ENCODE data around the gene STYXL2.

GRCh38 chr1:167077128-167077867, 16.6 kb upstream of the STYXL2 start:
- TF ChIP-seq, protein P1, sequence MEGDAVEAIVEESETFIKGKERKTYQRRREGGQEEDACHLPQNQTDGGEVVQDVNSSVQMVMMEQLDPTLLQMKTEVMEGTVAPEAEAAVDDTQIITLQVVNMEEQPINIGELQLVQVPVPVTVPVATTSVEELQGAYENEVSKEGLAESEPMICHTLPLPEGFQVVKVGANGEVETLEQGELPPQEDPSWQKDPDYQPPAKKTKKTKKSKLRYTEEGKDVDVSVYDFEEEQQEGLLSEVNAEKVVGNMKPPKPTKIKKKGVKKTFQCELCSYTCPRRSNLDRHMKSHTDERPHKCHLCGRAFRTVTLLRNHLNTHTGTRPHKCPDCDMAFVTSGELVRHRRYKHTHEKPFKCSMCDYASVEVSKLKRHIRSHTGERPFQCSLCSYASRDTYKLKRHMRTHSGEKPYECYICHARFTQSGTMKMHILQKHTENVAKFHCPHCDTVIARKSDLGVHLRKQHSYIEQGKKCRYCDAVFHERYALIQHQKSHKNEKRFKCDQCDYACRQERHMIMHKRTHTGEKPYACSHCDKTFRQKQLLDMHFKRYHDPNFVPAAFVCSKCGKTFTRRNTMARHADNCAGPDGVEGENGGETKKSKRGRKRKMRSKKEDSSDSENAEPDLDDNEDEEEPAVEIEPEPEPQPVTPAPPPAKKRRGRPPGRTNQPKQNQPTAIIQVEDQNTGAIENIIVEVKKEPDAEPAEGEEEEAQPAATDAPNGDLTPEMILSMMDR (IDR thresholded peaks at IDR 0.05) = no peak
- no peak for TF ChIP-seq EZH2 (IDR thresholded peaks at IDR 0.05; ENCODE audit: borderline replicate concordance, insufficient read depth, low read depth, low read length, poor library complexity, severe bottlenecking)

Data from B cell (primary cell).